HepG2 (cell line): Measurements from ENCODE around the gene IRX4. TPM values are rescaled to one million over a fixed set of nuclear protein-coding genes. Genes with fewer than 3 reads are reported as not detected.

Experiments used
- ATAC-seq: fragments of 200-7000 bp; cut with Tn5 transposase; 3 replicates; pipeline ENCODE4 v1.9.1; 2020; ENCODE audit warnings: mild to moderate bottlenecking, moderate library complexity
- BruUV-seq: library from RNA; stranded (reverse); fragments of 400-500 nt; replicated peaks from 2 replicates; lab custom pipeline; 2021; lab: Mats Ljungman, UMichigan
- CTCF ChIA-PET: fragments of 300-600 bp; formaldehyde crosslinking; extraction: SDS; loops from one replicate; lab custom pipeline; 2021; ENCODE audit warnings: low total read pairs, inconsistent platforms, low intra/inter-chr PET ratio; lab: Yijun Ruan, JAX
- POLR2A ChIA-PET: fragments of 350-600 bp; sonication (Branson Sonifier 250); formaldehyde crosslinking; loops from one replicate; lab custom pipeline; 2020; ENCODE audit warnings: antibody characterized with exemption, inconsistent platforms; lab: Yijun Ruan, JAX
- DNase-seq: peaks from one replicate; pipeline ENCODE4 v3.0.0-alpha.2; 2015; ENCODE audit warnings: low spot score
- FAIRE-seq: peaks from 3 replicates; lab custom pipeline; 2011; peaks lifted over from hg19 to GRCh38; lab: Jason Lieb, UNC
- H2AFZ ChIP-seq: one replicate; pipeline ENCODE4 v1.6.1; 2011; ENCODE audit warnings: low read length, inconsistent platforms
- H3K27ac ChIP-seq: fragments of 300-600 bp; 3 replicates; pipeline ENCODE4 v1.8.0; 2011; ENCODE audit warnings: mixed run types, mild to moderate bottlenecking, mixed read lengths, low read length, inconsistent platforms; ENCODE audit not compliant: insufficient read depth; ENCODE audit errors: extremely low read length
- H3K27me3 ChIP-seq, 2 experiments: fragments of 200-600 bp in 1 of 2; 2 replicates in 1 of 2; 3 replicates in 1 of 2; pipeline versions ENCODE4 v1.6.0 to v1.8.0; 2011; ENCODE audit warnings: low read length in 2 of 2, mild to moderate bottlenecking in 2 of 2, moderate library complexity in 2 of 2, inconsistent platforms in 1 of 2; ENCODE audit not compliant: insufficient read depth in 2 of 2, control insufficient read depth in 1 of 2
- H3K36me3 ChIP-seq, 2 experiments: fragments of 200-600 bp in 1 of 2; replicated peaks in 1 of 2; 2 replicates in 1 of 2; 3 replicates in 1 of 2; pipeline versions ENCODE4 v1.5.1 to v1.8.0; 2011; ENCODE audit warnings: low read length in 2 of 2, inconsistent platforms in 1 of 2; ENCODE audit not compliant: insufficient read depth in 2 of 2, control insufficient read depth in 1 of 2
- H3K4me1 ChIP-seq: 2 replicates; pipeline ENCODE4 v1.5.1; 2012; ENCODE audit warnings: low read length, inconsistent platforms; ENCODE audit not compliant: insufficient read depth
- H3K4me2 ChIP-seq: 2 replicates; pipeline ENCODE4 v1.6.0; 2011; ENCODE audit warnings: low read depth, low read length, inconsistent platforms
- H3K4me3 ChIP-seq, 3 experiments: fragments of 200-600 bp in 1 of 3; sonication (generic), shearing (Covaris generic) in 1 of 3; replicated peaks in 1 of 3; 2 replicates each; pipeline ENCODE4 v1.5.1; 2011 to 2016; ENCODE audit warnings: low read length in 3 of 3, inconsistent platforms in 2 of 3, low read depth in 2 of 3, mild to moderate bottlenecking in 2 of 3, control low read depth in 1 of 3, mixed read lengths in 1 of 3; ENCODE audit not compliant: insufficient read depth in 1 of 3
- H3K79me2 ChIP-seq: one replicate; pipeline ENCODE4 v1.6.1; 2011; ENCODE audit warnings: low read length, inconsistent platforms; ENCODE audit not compliant: insufficient read depth
- H3K9ac ChIP-seq: 2 replicates; pipeline ENCODE4 v1.6.0; 2011; ENCODE audit warnings: mild to moderate bottlenecking, low read depth, low read length, inconsistent platforms; ENCODE audit not compliant: insufficient read depth
- H3K9me3 ChIP-seq: 2 replicates; pipeline ENCODE4 v1.5.1; 2012; ENCODE audit warnings: mild to moderate bottlenecking, low read length
- H4K20me1 ChIP-seq: 2 replicates; pipeline ENCODE4 v1.6.0; 2011; ENCODE audit warnings: inconsistent platforms, mild to moderate bottlenecking, low read length, moderate library complexity; ENCODE audit not compliant: insufficient read depth
- HCFC1 ChIP-seq: fragments of 150-350 bp; IDR thresholded peaks from 2 replicates; pipeline ENCODE4 v1.6.1; 2014; ENCODE audit warnings: low read depth, low read length
- KAT2B ChIP-seq: fragments of 150-350 bp; IDR thresholded peaks from 2 replicates; pipeline ENCODE4 v1.6.1; 2014; ENCODE audit warnings: low read depth, low read length, borderline replicate concordance
- NR0B2 ChIP-seq: sonication (generic); formaldehyde crosslinking; IDR thresholded peaks from 2 replicates; pipeline ENCODE4 v1.4.0; 2020; ENCODE audit warnings: mild to moderate bottlenecking, missing genetic modification reagents
- POLR2AphosphoS2 ChIP-seq: IDR thresholded peaks from 2 replicates; pipeline ENCODE4 v1.6.1; 2011; ENCODE audit warnings: low read depth, low read length, improper control_type of control experiment
- RERE ChIP-seq: IDR thresholded peaks from 2 replicates; pipeline ENCODE4 v1.6.1; 2016; ENCODE audit warnings: low read depth, missing genetic modification reagents, missing compliant biosample characterization
- TFAP4 ChIP-seq: sonication (generic); IDR thresholded peaks from 2 replicates; pipeline ENCODE4 v1.6.1; 2016; ENCODE audit warnings: low read depth, borderline replicate concordance
- WGBS: methylation state at CpG from one replicate; pipeline ENCODE4 v1.1.6; 2017; ENCODE audit warnings: low lambda C conversion rate; 5-methylcytosine and 5-hydroxymethylcytosine counted together
- in situ Hi-C: cut with HindIII; loops from 2 replicates; pipeline ENCODE4 v1.10.0; 2017; ENCODE audit warnings: low pct_unique_long_range_greater_than_20kb; ENCODE audit not compliant: extremely low pct_ligation_motif_present
- intact Hi-C: fragments of 100-400 bp; cut with micrococcal nuclease; formaldehyde crosslinking; loops from one replicate; pipeline ENCODE4 v1.10.0; 2022; ENCODE audit not compliant: unreplicated experiment
- polyA plus RNA-seq, 8 experiments: library from polyadenylated mRNA; depleted of rRNA in 3 of 8; stranded (reverse) in 7 of 8; unstranded in 1 of 8; fragments of >200 nt; fragmentation: Illumina TruSeq in 4 of 8; extraction: Trizol in 4 of 8; gene quantifications; 2 replicates each; pipeline versions ENCODE4 v1.2.1 to v1.2.3, GENCODE V29; 2011 to 2016; ENCODE audit warnings: low read depth in 4 of 8, missing spikeins in 1 of 8, mixed read lengths in 1 of 8; ENCODE audit not compliant: insufficient read depth in 1 of 8
- total RNA-seq, 5 experiments: library from RNA; depleted of rRNA; stranded (reverse); fragments of >200 nt; fragmentation: Illumina TruSeq; extraction: Trizol; gene quantifications; 2 replicates each; pipeline ENCODE4 v1.2.3, GENCODE V29; 2016; ENCODE audit warnings: low read depth in 1 of 5

IRX4 gene
- total and polyA plus RNA-seq, 2 of the 13 experiments (the other 11 are each of a cell fraction or from before 2014, with no cell fraction given), result not detected

GRCh38 chr5:1860021-1860610 is 22.6 kb downstream of the IRX4 start:
- no peak for FAIRE-seq
- peaks cover 8 to 50% of the 10 kb centered on the region in 2 experiments; a peak in 4 of 5 replicates for H3K27me3 ChIP-seq

More at GRCh38 chr5:1860021-1860610, 22.6 kb downstream of the IRX4 start:
- Histone ChIP-seq H3K36me3 (no peaks in the 10 kb centered on the region), H3K4me3 (no peak overlapping the region), H3K4me2 (no peak overlapping the region), H4K20me1 (no peaks in the 10 kb centered on the region), H2AFZ (no peak overlapping the region), H3K79me2 (no peaks in the 10 kb centered on the region), H3K9ac (no peak overlapping the region), H3K4me1 (peaks cover 3% of the 10 kb centered on the region; the same call in 1 of the 2 replicates), H3K27ac (no peak overlapping the region), H3K9me3 (no peaks in the 10 kb centered on the region)
- in situ Hi-C loops (no loop called here), intact Hi-C loops (no loop called here)
- ChIA-PET POLR2A (no interaction called here), CTCF (no interaction called here)
- 8% methylated on average over 6 of the region's 22 CpGs for WGBS
- ATAC-seq, result no peak
- no TSS peak for BruUV-seq
- no peak for DNase-seq
- no peak for TF ChIP-seq NR0B2
- TF ChIP-seq HCFC1, result no peak
- TF ChIP-seq POLR2AphosphoS2, result no peak
- TF ChIP-seq KAT2B, result peak; percentile 77; the same call in 1 of the 2 replicates
- no peak for TF ChIP-seq TFAP4
- no peak for TF ChIP-seq RERE
